ENCODE results near the gene PITPNM3.
A peak's percentile ranks its signal among the peaks of the same experiment; 100 is the strongest.

PITPNM3 gene

DNA sequence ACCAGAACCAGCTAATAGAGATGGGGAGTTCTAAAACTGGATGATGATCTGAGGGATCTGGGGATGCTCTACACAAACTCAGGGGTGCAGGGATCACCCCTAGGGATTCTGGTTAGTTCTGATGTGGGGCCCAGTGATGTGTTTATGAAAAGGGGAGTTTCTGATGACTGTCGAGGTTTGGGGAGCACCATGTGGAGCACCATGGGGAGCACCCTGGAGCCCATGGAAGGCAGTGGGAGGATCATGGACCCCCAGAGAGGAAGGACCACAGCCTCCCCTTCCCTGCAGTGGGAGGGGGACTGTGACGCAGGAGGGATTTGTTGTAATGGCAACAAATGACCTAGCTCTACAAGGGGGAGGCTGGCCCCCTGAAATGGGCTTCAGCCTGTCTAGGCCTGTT is 93.7 kb downstream of the PITPNM3 start:
- no peak for DNase-seq (ENCODE audit: low read depth)

DNA sequence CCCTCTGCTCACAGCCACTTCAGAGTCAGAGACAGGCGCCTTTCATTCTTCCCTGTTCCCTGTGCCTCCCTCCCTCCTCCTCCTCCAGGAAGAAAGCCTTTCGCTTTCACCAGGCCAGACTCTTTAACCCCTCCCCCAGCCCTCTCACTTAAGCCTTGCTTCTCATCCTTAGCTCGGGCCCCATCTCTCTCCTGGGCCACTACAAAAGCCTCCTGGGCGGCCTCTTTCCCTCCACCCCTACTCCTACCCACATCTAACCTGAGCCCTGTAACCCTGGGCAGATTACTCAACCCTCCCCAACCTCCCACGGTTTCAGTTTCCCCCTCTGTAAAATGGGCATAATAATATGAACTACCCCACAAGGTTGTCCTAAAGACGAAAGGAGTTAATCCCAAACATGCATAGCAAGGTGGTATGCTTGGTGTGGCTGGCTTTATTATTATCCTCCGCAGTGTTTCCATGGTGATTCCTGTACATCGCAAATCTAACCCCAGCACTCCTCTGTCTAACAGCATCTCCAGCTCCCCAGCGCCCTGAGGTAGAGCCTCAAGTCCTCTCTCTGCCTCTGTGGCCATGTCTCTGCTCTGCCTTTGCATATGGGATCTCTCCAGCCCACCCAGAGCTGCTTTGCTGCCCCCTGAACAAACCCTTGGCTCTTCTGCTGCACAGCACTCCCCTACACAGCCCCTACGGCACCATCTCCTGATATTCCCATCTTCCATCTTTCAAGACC is 94.4 kb downstream of the PITPNM3 start:
- no peak for DNase-seq (ENCODE audit: low read depth)

DNA sequence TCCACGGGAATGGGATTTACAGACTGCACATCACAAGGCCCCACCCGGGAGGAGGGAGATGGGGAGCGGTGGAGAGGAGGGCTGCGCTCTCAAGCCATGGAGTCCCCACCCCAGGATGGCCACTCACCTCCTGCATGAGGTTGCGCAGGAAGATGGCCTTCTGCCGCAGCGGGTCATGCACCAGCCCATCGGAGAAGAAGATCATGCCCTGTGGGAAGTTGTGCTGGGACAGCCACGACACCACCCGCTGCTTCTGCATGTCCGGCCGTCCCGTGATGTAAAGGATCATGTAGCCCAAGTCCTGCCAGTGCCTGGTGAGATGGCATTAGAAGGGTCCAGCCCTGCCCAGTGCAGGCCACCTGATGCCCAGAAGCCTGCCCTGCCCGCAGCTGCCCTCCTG is 95.1 kb downstream of the PITPNM3 start:
- no peak for DNase-seq (ENCODE audit: low read depth)

DNA sequence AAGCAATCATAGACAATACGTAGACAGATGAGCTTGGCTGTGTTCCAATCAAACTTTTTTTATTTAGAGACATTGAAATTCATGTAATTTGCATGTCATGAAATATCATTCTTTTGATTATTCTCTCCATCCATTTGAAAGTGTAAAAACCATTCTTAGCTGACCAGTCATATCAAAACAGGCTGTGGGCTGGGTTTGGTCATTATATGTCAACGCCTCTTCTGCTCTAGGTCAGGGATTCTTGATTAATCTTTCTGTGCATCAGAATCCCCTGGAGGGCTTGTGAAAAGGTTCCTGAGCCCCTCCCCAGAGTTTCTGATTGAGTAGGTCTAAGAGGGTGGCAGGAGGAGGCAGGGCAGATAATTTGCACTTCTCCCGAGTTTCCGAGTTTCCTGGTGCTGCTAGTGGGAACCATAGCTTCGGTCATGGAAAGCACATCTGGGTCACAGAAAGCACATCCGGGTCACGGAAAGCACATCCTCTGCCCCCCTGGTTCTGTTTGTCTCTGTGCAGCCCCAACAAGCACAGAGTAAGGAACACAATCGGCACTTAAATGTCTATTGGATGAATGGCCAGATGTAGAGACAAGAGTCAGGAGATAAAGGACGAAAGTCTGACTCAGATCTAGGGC is 95.7 kb downstream of the PITPNM3 start:
- no peak for DNase-seq (ENCODE audit: low read depth)

DNA sequence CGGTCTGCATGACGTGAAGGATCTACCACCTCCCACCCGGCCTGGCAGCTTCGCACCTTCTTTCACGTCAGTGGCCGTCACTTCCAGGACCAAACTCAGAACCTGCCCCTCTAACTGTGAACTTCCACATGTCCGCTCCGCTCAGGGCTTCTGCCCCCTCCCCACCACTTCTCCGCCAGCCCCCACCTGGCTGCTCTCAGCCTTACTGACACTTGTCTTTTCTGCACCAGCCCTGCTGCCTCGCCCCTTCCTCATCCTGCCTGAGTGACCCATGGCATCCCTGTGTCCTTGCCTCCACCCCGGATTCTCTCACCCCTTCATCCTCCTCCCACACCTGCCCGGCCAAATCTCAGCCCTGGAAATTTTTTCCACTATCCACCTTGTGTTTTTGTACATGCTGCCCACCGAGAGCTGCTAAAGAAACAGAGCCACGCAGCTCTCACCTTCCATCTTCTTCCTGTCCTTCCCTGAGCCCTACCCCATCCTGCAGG is 97.8 kb downstream of the PITPNM3 start:
- no peak for DNase-seq (ENCODE audit: low read depth)

DNA sequence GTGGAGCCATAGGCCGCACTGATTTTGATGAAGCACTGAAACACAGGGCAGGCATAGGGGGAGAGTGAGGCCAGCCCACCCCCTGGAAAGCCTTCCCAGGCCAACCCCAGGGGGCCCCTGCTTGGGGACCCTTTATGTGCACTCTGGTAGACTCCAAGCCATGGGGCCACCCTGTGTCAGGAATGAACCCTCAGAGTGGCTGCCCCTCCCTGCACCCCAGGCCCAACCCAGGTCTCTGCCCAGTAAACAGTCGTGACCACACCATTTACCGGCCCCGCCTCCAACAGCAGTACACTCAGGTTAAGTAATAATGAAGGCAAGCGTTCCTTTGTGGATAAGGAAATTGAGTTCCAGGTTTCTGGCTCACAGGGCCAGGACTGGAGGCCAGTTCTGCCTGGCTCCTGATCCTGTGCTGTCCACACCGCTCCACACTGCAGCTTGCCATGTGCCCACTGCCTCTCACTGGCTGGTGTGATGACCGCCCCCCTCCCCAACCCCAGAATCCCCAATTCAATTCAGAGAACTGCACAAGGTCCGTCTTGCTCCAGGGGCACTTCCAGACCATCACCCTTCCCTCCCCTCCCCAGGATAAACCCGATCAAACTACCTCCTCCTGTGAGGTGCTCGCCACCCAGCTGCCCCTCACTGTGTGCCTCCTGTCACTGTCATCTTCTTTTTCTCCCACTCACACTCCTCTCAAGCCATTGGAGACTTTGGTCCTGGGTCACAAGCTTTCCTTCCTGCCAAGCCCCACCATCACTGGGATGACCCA is 98.5 kb downstream of the PITPNM3 start:
- no peak for DNase-seq (ENCODE audit: low read depth)

DNA sequence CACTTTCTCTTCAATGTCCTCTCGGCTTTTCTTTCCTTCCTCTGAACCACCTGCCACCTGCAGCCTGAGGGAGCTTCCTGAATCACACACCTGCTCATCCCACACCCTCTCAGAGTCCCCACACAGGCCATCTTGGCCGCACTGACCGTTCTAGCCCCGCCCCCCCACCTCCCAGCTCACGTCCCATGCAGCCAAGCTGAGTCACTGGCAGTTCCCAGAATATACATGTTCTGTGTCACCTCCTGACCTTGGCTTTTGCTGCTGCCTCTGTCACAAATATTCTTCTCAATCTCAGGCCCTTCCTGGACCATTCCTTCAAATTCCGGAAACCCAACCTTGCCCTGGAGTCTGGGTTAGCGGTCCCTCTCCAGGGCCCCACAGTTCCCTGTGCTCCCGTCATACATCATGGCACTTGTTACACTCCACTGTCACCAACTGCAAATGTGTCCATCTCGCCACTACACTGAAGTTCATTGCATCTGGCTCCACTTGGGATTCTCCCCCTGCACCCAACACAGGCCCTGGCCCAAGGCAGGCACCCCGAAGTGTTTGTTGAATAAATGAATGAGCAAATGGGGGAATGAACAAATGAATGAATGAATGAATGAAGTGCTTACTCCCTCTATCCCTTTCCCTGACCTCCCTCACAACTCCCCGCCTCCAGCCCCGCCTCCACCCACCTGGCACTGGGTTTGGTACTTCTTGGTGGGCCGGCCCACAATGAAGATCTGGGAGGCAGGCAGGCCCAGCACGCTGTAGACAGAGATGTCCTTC is 99.3 kb downstream of the PITPNM3 start:
- peak; percentile 42 for DNase-seq (ENCODE audit: low read depth)

DNA sequence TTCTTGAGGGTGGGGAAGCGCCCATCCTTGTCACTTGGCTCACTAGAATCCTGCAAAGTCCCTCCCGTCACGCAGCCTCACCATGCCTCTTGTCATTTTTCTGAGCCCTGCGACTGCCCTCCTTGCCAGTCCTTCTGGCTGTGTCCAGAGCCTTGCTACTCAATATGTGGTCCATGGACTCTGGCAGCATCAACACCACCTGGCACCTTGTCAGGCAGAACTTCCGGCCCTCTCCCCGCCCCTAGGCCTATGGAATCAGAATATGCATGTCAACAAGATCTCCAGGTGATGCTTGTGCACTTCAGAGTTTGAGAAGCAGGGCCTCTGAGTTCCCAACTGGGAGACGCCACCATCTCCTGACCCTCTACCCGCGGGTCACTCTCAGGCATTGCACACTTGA is 100.0 kb downstream of the PITPNM3 start:
- DNase-seq (ENCODE audit: low read depth): no peak

DNA sequence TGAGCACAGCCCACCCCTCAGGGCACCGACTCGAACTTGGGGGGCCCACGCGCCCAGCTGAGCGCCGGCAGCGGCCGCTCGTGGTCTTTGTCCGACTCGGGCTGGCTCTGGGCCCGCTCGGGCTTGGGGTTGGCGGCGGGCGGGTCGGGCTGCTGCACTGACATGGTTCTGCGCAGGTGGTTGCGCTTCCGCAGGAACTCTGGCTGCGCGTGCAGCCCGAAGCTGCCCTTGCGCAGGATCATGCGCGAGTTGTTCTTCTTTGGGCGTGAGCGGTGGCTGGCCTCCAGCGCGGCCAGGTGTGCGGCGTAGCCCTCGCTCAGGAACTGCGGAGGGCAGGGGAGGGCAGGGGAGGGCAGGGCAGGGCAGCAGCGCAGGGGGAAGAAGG is 101.0 kb downstream of the PITPNM3 start:
- DNase-seq (ENCODE audit: low read depth): no peak

DNA sequence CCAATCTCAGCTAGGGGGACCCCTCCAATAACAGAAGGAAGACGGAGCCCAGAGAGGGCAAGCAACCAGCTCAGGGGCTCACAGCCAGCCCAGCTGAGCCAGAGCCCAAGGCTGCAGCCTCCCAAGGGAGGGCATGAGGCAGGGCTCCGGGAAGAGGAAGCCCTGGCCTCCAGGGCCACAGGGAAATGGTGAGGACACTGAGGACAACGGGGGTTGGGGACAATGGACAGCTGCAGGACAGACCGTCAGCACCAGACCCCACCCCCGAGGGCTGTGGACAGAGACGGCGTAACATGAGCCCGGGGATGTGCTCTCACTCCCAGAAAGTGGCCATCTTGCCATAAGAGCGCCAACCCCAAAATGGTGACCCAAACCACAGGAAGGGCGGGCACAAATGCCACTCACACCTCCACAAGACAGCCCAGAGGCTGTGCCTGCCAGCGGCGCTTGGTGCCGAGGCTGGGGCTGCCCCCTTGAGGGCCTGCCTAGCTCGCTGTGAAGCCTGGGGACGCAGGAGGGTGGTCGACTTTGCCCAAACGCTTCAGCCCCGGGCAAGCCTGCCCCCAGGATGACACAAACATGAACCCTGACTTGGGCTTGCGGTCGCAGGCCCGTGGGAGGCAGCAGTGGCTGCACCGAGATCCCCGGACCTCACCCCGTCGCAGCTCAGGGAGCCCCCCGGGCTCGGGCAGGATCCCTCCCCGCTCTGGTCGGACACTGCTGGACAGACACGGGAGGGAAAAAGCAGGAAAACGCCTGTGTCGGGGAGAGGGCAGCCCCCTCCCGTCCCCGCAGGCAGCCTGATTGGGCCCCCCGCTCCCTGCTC is 101.6 kb downstream of the PITPNM3 start:
- DNase-seq (ENCODE audit: low read depth): no peak

DNA sequence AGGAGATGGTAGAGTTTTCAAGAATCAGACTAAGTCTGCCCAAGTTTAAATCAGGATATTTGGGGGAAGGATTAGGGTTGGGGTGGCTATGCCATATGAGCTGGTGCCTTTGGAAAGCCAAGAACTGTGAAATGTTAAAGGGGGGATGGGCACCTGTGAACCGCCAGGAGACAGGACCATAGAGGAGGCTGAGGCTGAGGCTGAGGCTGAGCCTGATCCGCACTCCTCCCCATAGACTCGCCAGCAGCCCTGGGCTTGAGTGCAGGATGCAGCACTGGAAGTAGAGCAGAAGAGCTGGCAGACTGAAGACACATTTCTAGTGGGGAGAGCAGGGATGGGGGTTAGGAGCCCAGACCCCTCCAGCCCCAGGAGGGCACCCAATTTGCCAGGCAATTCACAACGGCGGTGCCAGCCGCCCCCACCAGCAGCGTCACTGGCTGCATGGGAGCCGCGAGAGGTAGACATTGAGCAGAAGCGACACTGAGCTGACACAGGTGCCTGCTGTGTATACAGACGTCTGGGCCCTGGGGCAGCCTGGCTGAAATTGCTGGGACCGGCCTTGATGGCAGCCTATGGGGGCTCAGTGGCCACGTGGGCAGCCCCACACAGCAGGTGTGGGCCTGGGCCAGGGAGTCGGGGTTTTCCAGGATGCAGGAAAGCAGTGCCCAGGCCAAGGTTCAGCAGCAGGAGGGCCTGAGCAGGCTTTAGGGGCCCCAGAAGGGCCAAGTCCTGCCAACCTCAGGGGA is 102.9 kb downstream of the PITPNM3 start:
- no peak for DNase-seq (ENCODE audit: low read depth)

DNA sequence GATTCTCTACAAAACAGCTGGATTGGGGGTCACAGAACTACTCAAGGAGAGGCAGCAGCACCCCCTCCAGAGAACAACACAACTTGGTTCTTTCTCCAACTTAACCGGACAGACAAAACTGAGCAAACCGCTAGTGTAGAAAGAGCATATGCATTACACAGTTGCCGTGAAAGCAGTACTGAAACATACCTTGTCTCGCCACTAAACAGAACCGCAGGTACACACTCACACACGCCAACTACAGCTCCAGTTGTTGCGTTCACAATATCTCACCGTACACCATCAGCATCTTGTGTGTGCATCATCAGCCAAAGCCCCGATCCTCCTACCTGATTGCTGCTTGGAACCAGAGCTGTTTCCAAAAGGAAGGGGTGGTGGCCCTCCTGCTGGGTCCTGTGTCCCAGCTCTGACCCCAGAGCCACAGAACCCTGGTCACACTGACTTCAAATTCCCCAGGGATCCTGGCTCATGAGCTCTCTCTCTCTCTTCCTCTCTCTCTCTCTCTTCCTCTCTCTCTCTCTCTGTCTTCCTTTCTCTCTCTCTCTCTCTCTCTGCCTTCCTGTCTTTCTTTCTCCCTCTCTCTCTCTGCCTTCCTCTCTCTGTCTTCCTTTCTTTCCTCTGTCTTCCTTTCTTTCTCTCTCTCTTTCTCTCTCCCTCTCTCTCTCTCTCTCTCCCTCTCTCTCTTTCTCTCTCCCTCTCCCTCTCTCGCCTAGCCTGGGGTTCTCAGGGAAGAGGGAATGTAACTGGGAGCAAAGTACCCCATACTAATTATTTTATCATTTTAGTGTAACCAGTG is 103.7 kb downstream of the PITPNM3 start:
- no peak for DNase-seq (ENCODE audit: low read depth)

DNA sequence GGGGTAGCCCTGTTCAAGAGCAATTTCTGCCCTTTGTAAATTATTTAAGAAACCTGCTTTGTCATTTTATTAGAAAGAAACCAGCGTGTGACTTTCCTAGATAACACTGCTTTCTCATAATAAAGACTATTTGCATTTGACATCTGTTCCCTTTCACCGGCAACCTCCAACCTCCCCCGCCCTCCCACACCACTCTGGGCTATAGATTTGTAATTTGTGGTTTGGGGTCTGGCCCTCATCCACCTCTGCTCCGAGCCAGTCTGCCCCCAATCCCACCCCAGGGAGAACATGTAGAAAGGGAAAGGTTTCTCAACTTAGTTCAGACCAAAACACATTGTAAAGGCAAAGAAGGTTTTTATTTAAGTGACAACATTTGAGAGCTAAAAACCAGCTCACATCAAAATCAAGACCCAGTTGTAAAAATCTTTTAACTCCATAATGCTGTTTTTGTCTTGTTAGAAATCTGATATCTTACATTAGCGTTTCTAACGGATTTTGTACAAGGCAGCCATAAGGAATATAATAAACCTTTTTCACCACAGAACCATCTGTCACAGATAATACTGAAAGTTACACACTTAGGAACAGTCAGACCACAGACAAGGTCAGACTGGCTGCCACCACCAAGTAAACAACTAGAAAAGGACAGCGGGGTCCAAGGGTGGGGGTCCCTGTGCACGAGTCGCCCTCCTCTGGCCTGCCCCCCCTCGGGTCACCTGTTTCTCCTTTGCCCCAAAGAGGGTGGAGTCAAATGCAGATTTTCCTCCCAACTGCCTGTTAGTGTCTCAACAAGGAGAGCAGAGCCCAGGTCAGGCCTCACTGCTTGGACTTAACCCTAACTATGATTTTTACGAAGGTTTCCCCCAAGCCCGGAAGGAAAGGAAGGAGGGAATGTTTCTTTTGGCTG is 105.2 kb downstream of the PITPNM3 start:
- no peak for DNase-seq (ENCODE audit: low read depth)

DNA sequence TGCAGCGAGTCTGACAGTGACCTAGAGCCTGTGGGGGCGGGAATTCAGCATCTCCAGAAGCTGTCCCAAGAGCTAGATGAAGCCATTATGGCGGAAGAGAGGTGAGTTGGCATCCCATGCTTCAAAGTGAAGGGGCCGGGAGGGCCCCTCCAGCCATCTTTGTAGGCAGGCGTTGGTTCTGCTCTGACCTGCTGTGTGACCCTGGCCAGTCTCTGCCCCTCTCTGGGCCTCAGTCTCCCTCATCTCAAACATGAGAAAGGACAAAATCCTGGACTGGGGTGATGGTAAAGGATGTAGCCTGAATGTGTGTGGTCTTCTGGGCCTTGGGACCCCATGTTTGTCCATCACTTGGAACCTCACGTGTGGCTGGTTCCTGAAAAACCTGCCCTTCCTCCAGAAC is 107.0 kb downstream of the PITPNM3 start:
- no peak for DNase-seq (ENCODE audit: low read depth)

DNA sequence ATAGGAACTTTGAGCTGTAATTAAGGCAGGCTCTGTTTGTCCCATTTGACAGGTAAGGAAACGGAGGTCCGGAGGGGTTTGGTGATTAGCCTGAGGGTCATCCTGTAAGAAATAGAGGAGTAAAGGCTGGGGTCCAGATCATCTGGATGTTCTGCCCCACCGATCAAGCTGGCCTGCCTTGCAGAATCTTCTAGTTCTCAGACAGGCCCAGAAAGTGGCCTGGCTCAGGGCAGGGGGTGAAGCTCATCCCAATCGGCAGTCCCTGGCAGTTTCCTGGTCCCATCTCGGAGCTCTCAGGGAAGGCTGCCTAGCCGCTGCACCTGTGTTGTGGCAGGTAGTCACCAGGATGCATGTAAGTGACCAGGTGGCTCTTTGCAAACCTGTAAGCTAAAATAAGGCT is 107.9 kb downstream of the PITPNM3 start:
- no peak for DNase-seq (ENCODE audit: low read depth)

DNA sequence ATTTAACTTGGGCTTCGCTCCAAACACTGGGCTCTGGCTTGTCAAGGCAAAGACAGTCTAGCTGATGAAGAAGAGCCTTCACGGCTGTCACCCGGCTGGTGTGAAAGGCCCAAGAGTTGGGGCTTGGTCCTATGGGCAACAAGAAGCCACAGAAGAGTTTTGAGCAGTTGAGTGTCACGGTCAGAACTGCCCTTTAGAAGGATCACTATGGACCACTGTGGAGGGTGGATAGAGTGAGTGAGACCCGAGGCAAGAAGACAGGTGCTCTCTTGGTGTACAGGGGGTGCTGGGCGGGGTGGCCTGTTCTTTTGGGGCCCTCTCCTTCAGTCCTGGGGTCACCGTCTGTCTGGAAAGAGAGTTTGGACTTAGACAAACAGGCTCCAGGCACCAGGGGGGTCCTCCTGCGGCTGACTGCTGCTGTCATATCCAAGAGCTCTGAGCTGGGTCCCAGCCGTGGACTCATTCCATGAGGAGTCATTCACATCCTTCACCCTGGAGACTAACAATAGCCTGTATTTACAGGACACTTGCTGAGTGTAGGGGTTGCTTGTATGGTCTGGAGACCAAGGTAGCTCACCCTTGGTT is 109.7 kb downstream of the PITPNM3 start:
- no peak for DNase-seq (ENCODE audit: low read depth)

DNA sequence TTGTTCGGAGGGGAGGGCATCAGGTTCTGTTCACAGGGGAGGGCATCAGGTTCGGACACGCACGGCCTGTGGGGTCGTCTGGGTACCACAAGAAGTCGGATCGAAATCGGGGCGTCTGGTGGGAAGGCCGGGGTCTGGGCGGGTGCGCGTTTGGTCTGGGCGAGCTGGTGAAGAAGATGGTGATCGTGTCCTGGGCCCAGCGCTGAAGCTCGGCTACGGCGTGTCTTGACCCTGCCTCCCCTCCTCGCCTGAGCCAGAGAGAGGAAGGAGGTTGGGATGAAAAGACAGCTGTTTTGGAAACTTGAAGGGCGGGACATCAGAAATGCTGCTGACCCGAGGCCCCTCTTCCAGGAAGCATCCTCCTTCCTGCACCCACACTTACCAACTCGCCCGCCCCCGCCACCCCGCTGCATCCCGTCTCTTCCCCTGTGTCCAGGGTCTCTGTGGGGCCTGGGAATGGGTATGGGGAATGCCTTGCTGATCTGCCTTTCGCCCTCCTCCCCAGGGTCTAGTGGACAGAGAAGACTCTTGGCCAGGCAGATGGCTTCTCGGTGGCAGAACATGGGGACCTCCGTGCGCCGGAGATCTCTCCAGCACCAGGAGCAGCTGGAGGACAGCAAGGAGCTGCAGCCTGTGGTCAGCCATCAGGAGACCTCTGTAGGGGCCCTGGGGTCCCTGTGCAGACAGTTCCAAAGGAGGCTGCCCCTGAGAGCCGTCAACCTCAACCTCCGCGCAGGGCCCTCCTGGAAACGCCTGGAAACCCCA is 111.6 kb downstream of the PITPNM3 start:
- DNase-seq (ENCODE audit: low read depth): no peak
